ENCODE data around the gene GFAP.
"Not testable (repeated sequence)": the region's sequence is repeated elsewhere in the genome, so short reads cannot be mapped to it uniquely, and the experiment has no call there.

Gene GFAP

GRCh38 chr17:44955674-44956425 lies 40.5 kb upstream of the GFAP start:
- Histone ChIP-seq H3K9me3 (no peaks in the 10 kb centered on the region), H3K36me3 (no peaks in the 10 kb centered on the region), H3K4me1 (ENCODE audit: control insufficient read depth in 1 of 2, insufficient read depth in 1 of 2, low read depth in 1 of 2, low read length in 1 of 2) (no peaks in the 10 kb centered on the region), H3K27me3 (peaks cover 61% of the 10 kb centered on the region), H3K4me3 (ENCODE audit: low read depth in 1 of 2, low read length in 1 of 2) (no peak overlapping the region), H3K27ac (no peak overlapping the region)
- no peak for TF ChIP-seq CTCF (IDR thresholded peaks at IDR 0.05)

GRCh38 chr17:44952946-44953475 lies 37.7 kb upstream of the GFAP start:
- Histone ChIP-seq H3K4me3 (ENCODE audit: low read depth in 1 of 2, low read length in 1 of 2) (no peak overlapping the region), H3K27ac (no peak overlapping the region), H3K9me3 (no peaks in the 10 kb centered on the region), H3K36me3 (no peaks in the 10 kb centered on the region), H3K27me3 (peaks cover 33% of the 10 kb centered on the region), H3K4me1 (ENCODE audit: control insufficient read depth in 1 of 2, insufficient read depth in 1 of 2, low read depth in 1 of 2, low read length in 1 of 2) (peaks cover 5 to 6% of the 10 kb centered on the region in 2 experiments)
- no peak for TF ChIP-seq CTCF (IDR thresholded peaks at IDR 0.05)

GRCh38 chr17:44948315-44948795 lies 33.1 kb upstream of the GFAP start:
- Histone ChIP-seq H3K27me3 (no peaks in the 10 kb centered on the region), H3K4me1 (ENCODE audit: control insufficient read depth in 1 of 2, insufficient read depth in 1 of 2, low read depth in 1 of 2, low read length in 1 of 2) (peaks cover 19 to 22% of the 10 kb centered on the region in 2 experiments), H3K4me3 (ENCODE audit: low read depth in 1 of 2, low read length in 1 of 2) (peak overlapping the region; percentile 74 to 86), H3K27ac (peak overlapping the region; percentile 81), H3K9me3 (no peaks in the 10 kb centered on the region), H3K36me3 (no peaks in the 10 kb centered on the region)
- no peak for TF ChIP-seq CTCF (IDR thresholded peaks at IDR 0.05)

- H3K4me3 ChIP-seq (ENCODE audit: low read depth in 1 of 2, low read length in 1 of 2): peak within 1 kb of the TSS; percentile 74 to 86
- H3K4me1 ChIP-seq (ENCODE audit: control insufficient read depth in 1 of 2, insufficient read depth in 1 of 2, low read depth in 1 of 2, low read length in 1 of 2): peaks cover 19 to 22% of the 10 kb centered on the region in 2 experiments
- no peaks in the 10 kb centered on the region for H3K9me3 ChIP-seq
- peaks cover 3% of the 10 kb centered on the region for H3K36me3 ChIP-seq
- no peaks in the 10 kb centered on the region for H3K27me3 ChIP-seq
- H3K27ac ChIP-seq: peak within 1 kb of the TSS; percentile 81
- TF ChIP-seq CTCF (IDR thresholded peaks at IDR 0.05): peak; percentile 18
Measured at GRCh38 chr17:44947461-44948314, 32.4 kb upstream of the GFAP start, which contains the start of gene KIF18B. Gene KIF18B (minus strand): TSS chr17:44947773. CDS start chr17:44936344, 11,429 bp downstream.

GRCh38 chr17:44945652-44946051 lies 30.4 kb upstream of the GFAP start:
- H3K27ac ChIP-seq; H3K36me3 ChIP-seq; H3K27me3 ChIP-seq; H3K9me3 ChIP-seq; H3K4me3 ChIP-seq (ENCODE audit: low read depth in 1 of 2, low read length in 1 of 2): not testable (repeated sequence)
- peaks cover 19 to 22% of the 10 kb centered on the region in 2 experiments for H3K4me1 ChIP-seq (ENCODE audit: control insufficient read depth in 1 of 2, insufficient read depth in 1 of 2, low read depth in 1 of 2, low read length in 1 of 2)
